Fibroblast of pulmonary artery (primary cell): ENCODE measurements around the gene PPIP5K1.

ENCODE experiments used
- DNase-seq: peaks from one replicate; pipeline ENCODE4 v3.0.0-alpha.2; 2010; ENCODE audit warnings: low read depth
- H3K4me3 ChIP-seq: replicated peaks from 2 replicates; pipeline ENCODE4 v1.5.1; 2011; ENCODE audit warnings: low read depth, mild to moderate bottlenecking, control low read depth, low read length, moderate library complexity
- TF ChIP-seq, protein P1 (sequence below): IDR thresholded peaks from 2 replicates; pipeline ENCODE4 v1.5.1; 2011; ENCODE audit warnings: mild to moderate bottlenecking, control low read depth, low read length, inconsistent platforms; ENCODE audit errors: missing control alignments

The PPIP5K1 gene

DNA sequence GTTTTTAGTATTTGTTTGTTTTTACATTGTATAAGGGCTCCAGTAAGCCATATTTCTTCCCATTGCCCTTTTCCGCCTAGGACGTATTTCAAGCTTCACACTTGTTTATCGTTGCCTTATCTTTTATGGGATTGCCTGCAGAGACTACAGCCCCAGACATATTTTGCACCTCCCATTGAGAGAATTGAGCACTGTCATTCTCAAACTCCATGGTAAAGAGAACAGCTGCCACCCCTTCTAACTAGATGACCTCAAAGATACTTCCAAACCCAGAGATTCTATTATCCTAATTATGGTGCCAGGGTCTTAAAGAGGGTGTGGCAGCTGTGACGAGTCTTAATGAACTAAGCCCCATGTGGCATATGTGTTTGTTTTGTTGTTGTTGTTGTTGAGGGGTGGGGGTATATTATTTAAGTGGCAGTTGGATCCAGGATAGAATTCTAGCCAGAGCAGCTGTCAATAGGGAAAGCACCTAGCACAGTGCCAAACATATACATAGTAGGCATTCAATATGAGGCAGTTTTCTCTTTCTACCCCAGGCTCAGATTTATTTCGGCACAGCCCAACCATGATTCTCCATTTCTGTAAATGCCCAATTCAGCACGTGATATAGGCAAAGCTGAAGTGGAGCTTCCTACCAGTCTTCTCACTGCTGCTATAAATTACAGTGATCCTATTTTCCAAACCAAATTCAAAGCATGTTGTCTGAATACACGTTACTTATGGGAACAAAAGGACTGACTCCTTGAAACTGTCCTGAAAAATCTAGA lies 96.1 kb downstream of the PPIP5K1 start:
- TF ChIP-seq, protein P1, sequence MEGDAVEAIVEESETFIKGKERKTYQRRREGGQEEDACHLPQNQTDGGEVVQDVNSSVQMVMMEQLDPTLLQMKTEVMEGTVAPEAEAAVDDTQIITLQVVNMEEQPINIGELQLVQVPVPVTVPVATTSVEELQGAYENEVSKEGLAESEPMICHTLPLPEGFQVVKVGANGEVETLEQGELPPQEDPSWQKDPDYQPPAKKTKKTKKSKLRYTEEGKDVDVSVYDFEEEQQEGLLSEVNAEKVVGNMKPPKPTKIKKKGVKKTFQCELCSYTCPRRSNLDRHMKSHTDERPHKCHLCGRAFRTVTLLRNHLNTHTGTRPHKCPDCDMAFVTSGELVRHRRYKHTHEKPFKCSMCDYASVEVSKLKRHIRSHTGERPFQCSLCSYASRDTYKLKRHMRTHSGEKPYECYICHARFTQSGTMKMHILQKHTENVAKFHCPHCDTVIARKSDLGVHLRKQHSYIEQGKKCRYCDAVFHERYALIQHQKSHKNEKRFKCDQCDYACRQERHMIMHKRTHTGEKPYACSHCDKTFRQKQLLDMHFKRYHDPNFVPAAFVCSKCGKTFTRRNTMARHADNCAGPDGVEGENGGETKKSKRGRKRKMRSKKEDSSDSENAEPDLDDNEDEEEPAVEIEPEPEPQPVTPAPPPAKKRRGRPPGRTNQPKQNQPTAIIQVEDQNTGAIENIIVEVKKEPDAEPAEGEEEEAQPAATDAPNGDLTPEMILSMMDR = no peak
- no peak for DNase-seq
- H3K4me3 ChIP-seq = peak overlapping the region; percentile 93

DNA sequence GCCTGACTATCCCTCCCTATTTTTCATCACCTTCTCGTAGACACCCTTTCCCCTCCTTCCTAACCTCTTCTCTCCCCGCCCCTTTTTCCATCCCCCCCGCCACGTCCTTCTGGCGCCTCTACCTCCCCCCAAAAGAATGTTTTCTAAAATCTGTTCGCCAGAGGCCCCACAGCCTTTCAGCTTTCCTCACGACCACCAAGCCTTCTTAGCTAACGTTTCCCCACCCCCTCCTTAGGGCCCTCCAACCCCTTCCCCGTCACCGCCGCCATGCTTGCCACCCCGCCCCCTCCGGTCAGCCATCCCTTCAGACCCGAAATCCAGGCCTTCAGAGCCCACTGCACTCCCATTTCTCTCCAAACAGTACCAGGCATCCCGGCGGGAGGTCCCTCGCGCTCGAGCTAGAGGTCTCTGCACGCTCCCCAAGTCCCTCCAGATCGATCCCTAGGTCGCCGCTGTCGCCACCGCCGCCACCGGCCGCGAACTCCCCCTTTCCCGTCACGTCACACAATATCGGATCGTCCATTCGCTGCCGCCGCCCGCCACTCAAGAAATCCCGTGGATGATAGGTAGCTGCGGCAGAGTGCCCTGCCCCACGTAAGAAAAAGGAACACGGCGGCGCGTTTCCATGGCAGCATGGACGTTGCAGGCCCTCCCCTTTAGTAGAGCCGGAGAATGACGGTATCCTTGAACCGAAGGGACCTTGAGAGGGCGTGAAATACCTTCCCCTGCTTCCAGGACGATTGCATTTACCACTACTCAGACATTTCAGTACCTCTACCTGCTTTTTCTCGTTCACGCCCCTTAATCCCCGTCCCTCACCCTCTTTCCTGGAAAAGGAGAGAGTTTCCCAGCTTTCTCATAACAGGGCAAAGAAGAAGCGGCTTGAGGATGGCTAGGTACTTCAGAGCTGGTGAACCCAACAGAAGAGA lies 97.1 kb downstream of the PPIP5K1 start, which contains the start of gene TP53BP1:
TSS of gene TP53BP1 (minus strand) at position 484 of the 929 bp plus-strand sequence. CDS start at position 371, 113 bp downstream.
- TF ChIP-seq, protein P1 = no peak
- peak; percentile 94 for DNase-seq
- peak within 1 kb of the TSS; percentile 93 for H3K4me3 ChIP-seq

DNA sequence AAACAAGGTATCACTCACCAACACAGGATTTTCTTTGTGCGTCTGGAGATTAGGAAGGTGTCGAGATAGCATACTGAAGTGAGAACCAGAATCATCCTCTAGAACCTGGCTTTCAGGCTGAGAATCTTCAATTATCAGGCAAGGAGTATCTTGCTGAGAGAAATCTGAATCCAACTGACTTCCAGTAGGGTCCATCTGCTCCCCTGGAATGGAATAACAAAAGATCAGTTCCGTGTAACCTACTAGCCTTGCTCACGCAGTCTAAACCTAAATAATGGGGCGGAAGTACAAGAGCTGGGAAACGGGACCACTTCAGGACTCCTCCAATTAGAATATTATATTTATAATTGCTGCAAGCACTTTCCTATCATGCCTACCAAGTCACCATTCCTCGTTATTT lies 97.7 kb downstream of the PPIP5K1 start:
- TF ChIP-seq, protein P1 = no peak
- no peak for DNase-seq
- peak overlapping the region; percentile 93 for H3K4me3 ChIP-seq

DNA sequence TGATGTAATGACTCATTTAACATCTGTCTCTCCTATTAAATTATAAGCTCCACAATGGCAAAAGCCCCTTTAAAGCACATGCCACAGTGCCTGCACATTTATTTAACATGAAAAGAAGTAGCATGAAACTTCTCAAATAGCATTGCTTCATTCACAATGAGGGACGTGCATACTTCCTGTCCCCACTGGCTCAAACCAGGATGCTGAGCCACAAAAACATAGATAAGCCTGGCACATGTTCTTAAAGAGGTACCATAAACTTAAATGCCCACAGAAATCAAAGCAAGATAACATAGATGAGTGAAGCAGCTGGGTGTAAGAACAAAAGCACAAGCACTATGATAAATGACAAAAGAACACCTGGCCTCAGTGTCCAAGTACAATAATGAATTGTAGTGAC lies 100.8 kb downstream of the PPIP5K1 start:
- H3K4me3 ChIP-seq = no peak overlapping the region
- peak; percentile 49 for DNase-seq
- TF ChIP-seq, protein P1 = no peak

DNA sequence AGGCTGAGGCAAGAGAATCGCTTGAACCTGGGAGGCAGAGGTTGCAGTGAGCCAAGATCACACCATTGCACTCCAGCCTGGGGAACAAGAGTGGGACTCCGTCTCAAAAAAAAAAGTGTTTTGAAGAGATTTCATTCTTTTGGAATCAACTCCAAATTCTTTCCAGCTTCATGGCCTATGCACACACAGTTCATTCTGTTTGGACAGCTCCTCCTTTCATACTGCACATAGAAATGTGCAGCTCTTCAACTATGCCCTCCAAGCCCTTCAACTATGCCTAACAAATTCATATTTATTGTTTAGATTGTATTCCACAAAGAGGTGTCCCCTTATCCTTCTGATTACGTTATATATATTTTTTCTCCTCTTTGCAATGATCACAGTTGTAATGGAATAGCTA lies 101.2 kb downstream of the PPIP5K1 start:
- DNase-seq = no peak
- H3K4me3 ChIP-seq = no peak overlapping the region
- TF ChIP-seq, protein P1 = no peak

DNA sequence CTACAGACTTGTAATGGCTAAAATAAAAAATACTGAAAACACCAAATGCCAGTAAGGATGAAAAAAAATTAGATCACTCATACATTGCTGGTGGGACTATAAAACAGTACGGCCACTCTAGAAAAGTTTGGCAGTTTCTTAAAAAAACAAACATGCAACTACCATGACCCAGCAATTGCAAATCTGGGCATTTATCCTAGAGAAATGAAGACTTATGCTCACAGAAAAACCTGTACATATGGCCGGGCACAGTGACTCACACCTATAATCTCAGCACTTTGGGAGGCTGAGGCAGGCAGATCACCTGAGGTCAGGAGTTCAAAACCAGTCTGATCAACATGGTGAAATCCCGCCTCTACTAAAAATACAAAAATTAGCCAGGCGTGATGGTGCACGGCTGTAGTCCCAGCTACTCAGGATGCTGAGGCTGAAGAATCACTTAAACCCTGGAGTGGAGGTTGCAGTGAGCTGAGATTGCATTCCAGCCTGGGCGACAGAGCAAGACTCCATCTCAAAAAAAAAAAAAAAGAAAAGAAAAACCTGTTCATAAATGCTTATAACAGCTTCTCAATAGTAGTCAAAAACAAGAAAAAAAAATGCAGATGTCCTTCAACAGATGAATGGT lies 102.6 kb downstream of the PPIP5K1 start:
- no peak overlapping the region for H3K4me3 ChIP-seq
- TF ChIP-seq, protein P1 = no peak
- no peak for DNase-seq
